Peyer's patch (tissue), 4 donors: ENCODE measurements around the gene CTPS2.

Experiments used
- CTCF ChIP-seq, 6 experiments: fragments of 450-650 bp in 4 of 6; fragments of 200-600 bp in 2 of 6; sonication (generic) in 1 of 6; IDR thresholded peaks; one replicate each; pipeline ENCODE4 v1.5.1; 2017 to 2019; ENCODE audit warnings: antibody characterized with exemption in 6 of 6, mild to moderate bottlenecking in 3 of 6, moderate library complexity in 1 of 6
- POLR2A ChIP-seq, 2 donors: fragments of 450-650 bp; IDR thresholded peaks; one replicate each; pipeline ENCODE4 v1.5.1; 2017; ENCODE audit warnings: antibody characterized with exemption in 2 of 2, mild to moderate bottlenecking in 2 of 2, moderate library complexity in 2 of 2

GRCh38 chrX:16664074-16664473, 48.4 kb downstream of the CTPS2 start:
- TF ChIP-seq CTCF (IDR thresholded peaks at IDR 0.05) (peak in 1 of 6 experiments; percentile 17), POLR2A (IDR thresholded peaks at IDR 0.05) (no peak)
